Colonic mucosa (tissue), 4 donors: ENCODE measurements around the gene ADK. TPM values are rescaled to one million over a fixed set of nuclear protein-coding genes. Genes with fewer than 3 reads are reported as not detected.

ENCODE experiments used
- DNase-seq: peaks from one replicate; pipeline ENCODE4 v3.0.0-alpha.2; 2020
- H3K27ac ChIP-seq: fragments of 200-600 bp; one replicate; pipeline ENCODE4 v1.8.0; 2021
- H3K27me3 ChIP-seq: fragments of 200-600 bp; one replicate; pipeline ENCODE4 v1.8.0; 2021
- H3K36me3 ChIP-seq: fragments of 200-600 bp; one replicate; pipeline ENCODE4 v1.8.0; 2021
- H3K4me1 ChIP-seq: fragments of 200-600 bp; one replicate; pipeline ENCODE4 v1.8.0; 2021; ENCODE audit warnings: mild to moderate bottlenecking
- H3K4me3 ChIP-seq: fragments of 200-600 bp; one replicate; pipeline ENCODE4 v1.8.0; 2021
- H3K9ac ChIP-seq, 2 donors: one replicate each; pipeline ENCODE4 v1.7.0; 2013; ENCODE audit warnings: control low read depth in 2 of 2, low read depth in 2 of 2, low read length in 2 of 2
- H3K9me3 ChIP-seq: fragments of 200-600 bp; one replicate; pipeline ENCODE4 v1.8.0; 2021
- intact Hi-C: fragments of 100-400 bp; cut with DNase I; formaldehyde crosslinking; loops from one replicate; pipeline ENCODE4 v1.14.1; 2022
- total RNA-seq, 2 donors: library from RNA; stranded (reverse); fragmentation: NEBNext Ultra II Directional in 1 of 2; extraction: Animal tissue kit (Norgen Biotek cat#: 25700) in 1 of 2; gene quantifications; one replicate each; pipeline ENCODE4 v1.2.1, GENCODE V29; 2021
- TF ChIP-seq, protein P1 (sequence below): fragments of 200-600 bp; IDR thresholded peaks from one replicate; pipeline ENCODE4 v1.8.0; 2022; ENCODE audit warnings: antibody characterized with exemption, mild to moderate bottlenecking
- donor health status: healthy.
- donor health status: DM: no; HTN: no; CAD: no.
- donor health status: DM: no; HTN: no; CAD: no.

Gene ADK
- total RNA-seq, 2 donors from 2014 or later = 20.2 to 27.6 TPM

DNA sequence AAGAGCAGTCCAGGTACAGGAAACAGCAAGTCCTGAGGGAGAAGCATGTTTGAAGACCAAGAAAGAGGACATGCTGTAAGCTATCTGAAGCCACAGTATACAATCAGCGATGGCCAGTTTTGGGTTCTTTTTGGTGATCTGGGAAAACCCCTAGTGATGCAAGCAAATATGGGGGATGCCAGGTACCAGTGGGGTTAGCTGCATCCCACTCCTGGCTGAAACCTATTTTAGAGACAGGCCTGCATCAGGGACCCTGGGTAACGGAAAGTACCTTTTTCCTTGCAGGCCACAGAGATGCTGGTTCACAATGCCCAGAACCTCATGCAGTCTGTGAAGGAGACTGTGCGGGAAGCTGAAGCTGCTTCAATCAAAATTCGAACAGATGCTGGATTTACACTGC, 33.3 kb upstream of the ADK start:
- Histone ChIP-seq H3K36me3 (peaks cover 24% of the 10 kb centered on the region), H3K4me3 (no peak overlapping the region), H3K27ac (no peak overlapping the region), H3K9ac (no peak overlapping the region), H3K4me1 (no peaks in the 10 kb centered on the region), H3K9me3 (no peaks in the 10 kb centered on the region), H3K27me3 (no peaks in the 10 kb centered on the region)
- TF ChIP-seq, protein P1, sequence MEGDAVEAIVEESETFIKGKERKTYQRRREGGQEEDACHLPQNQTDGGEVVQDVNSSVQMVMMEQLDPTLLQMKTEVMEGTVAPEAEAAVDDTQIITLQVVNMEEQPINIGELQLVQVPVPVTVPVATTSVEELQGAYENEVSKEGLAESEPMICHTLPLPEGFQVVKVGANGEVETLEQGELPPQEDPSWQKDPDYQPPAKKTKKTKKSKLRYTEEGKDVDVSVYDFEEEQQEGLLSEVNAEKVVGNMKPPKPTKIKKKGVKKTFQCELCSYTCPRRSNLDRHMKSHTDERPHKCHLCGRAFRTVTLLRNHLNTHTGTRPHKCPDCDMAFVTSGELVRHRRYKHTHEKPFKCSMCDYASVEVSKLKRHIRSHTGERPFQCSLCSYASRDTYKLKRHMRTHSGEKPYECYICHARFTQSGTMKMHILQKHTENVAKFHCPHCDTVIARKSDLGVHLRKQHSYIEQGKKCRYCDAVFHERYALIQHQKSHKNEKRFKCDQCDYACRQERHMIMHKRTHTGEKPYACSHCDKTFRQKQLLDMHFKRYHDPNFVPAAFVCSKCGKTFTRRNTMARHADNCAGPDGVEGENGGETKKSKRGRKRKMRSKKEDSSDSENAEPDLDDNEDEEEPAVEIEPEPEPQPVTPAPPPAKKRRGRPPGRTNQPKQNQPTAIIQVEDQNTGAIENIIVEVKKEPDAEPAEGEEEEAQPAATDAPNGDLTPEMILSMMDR = no peak
- intact Hi-C loops = no loop called here
- no peak for DNase-seq

DNA sequence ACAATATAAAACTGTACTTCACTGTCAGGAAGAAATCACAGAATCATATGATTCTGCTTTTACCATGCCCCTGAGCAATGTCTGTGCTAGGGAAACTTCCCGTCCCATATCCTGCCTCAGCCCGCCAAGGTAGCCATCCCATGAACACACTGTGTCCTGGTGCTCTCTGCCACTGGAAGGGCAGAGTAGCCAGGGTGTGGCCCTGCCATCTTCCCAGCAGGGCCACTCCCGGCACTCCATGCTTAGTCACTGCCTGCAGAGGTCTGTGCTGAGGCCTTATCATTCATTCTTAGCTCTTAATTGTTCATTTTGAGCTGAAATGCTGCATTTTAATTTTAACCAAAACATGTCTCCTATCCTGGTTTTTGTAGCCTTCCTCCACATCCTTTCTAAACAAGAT, 32.2 kb upstream of the ADK start:
- Histone ChIP-seq H3K9ac (no peak overlapping the region), H3K27ac (no peak overlapping the region), H3K4me3 (no peak overlapping the region), H3K36me3 (peaks cover 18% of the 10 kb centered on the region), H3K4me1 (no peaks in the 10 kb centered on the region), H3K9me3 (no peaks in the 10 kb centered on the region), H3K27me3 (no peaks in the 10 kb centered on the region)
- TF ChIP-seq, protein P1 = no peak
- DNase-seq = peak; percentile 22
- intact Hi-C loops = no loop called here

DNA sequence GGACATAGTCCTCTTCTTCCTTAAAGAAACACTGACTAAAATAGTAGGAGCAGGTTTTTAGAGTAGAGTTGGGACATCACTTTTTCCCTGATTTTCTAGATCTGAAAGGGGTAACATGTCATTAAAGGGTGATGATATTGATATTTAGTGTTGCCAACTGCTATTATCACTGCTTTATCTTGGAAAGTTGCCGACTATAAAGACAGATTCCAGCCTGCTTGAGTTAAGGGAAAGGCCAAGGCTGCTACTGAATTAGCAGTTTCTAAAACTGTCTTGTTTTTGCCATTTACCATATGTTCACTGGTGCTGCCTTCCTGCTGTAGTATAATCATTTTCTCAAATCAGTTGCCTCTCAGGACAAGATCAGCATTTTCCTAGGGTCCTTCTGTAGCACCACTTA, 30.1 kb upstream of the ADK start:
- TF ChIP-seq, protein P1 = no peak

GRCh38 chr10:74121368-74121767, 29.7 kb upstream of the ADK start:
- intact Hi-C loops = no loop called here
- Histone ChIP-seq H3K4me3 (no peak overlapping the region), H3K9me3 (no peaks in the 10 kb centered on the region), H3K36me3 (peaks cover 13% of the 10 kb centered on the region), H3K4me1 (no peaks in the 10 kb centered on the region), H3K9ac (no peak overlapping the region), H3K27ac (no peak overlapping the region), H3K27me3 (no peaks in the 10 kb centered on the region)
- DNase-seq = no peak
- TF ChIP-seq, protein P1 = no peak

More for the DNA sequence above, 30.1 kb upstream of the ADK start:
- Histone ChIP-seq H3K9ac (no peak overlapping the region), H3K27ac (no peak overlapping the region), H3K36me3 (peaks cover 14% of the 10 kb centered on the region), H3K9me3 (no peaks in the 10 kb centered on the region), H3K4me3 (no peak overlapping the region), H3K4me1 (no peaks in the 10 kb centered on the region), H3K27me3 (no peaks in the 10 kb centered on the region)
- DNase-seq = no peak
- intact Hi-C loops = no loop called here

DNA sequence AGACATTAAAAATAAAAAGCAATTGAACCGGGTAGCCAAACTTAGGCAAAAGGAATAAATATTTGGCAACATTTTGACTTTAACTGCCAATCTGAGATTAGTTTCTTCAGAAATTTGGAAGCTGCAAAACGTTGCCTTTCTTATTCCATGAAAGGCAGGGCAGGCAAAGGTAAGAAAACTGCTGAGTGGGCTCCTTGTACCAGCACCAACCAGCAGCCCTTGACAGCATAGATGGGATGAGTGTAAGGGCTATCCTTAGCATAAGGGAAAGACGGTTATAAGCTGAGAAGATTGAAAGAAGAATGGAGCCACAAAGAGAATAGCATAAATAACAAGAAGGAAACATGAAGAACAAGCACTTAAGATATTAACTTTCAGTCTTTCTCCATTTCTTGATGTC, 29.0 kb upstream of the ADK start:
- H3K4me1 ChIP-seq = no peaks in the 10 kb centered on the region
- DNase-seq = no peak
- peaks cover 13% of the 10 kb centered on the region for H3K36me3 ChIP-seq
- H3K4me3 ChIP-seq = no peak overlapping the region
- H3K27me3 ChIP-seq = no peaks in the 10 kb centered on the region
- no peaks in the 10 kb centered on the region for H3K9me3 ChIP-seq
- H3K27ac ChIP-seq = no peak overlapping the region
- intact Hi-C loops = no loop called here
- TF ChIP-seq, protein P1 = no peak
- H3K9ac ChIP-seq = no peak overlapping the region

DNA sequence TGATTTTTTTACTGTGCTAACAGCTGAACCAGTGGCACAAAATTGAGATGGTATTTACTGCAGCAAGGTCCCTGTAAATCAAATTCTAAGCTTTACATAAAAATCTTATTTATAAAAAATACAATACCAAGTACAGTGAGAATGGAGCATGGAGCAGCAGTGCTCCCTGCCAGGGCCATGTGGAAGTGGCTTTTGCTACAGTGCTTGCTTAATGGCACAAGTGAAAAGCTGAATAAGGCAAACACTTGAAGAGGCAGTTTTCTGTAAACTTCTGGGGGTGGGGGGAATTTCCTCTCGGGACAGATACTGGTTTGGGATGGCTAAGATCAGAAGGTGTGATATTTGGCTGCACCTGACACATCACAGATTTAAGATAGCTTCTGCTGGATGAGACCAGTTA, 27.9 kb upstream of the ADK start:
- no peak overlapping the region for H3K27ac ChIP-seq

More for the DNA sequence above, 27.9 kb upstream of the ADK start:
- TF ChIP-seq, protein P1 = no peak
- Histone ChIP-seq H3K36me3 (peaks cover 9% of the 10 kb centered on the region), H3K27me3 (no peaks in the 10 kb centered on the region), H3K4me1 (no peaks in the 10 kb centered on the region), H3K4me3 (no peak overlapping the region), H3K9ac (no peak overlapping the region), H3K9me3 (no peaks in the 10 kb centered on the region)
- DNase-seq = no peak
- intact Hi-C loops = no loop called here
